Body of pancreas (tissue), 4 donors: ENCODE results near the gene SCRT2.

Source experiments
- CTCF ChIP-seq, 7 experiments: fragments of 450-650 bp in 4 of 7; fragments of 200-600 bp in 3 of 7; sonication (generic) in 3 of 7; IDR thresholded peaks; one replicate each; pipeline ENCODE4 v1.5.1; 2016 to 2019; ENCODE audit warnings: antibody characterized with exemption in 7 of 7
- POLR2A ChIP-seq, 3 donors: fragments of 450-650 bp; IDR thresholded peaks; one replicate each; pipeline ENCODE4 v1.6.1; 2016; ENCODE audit warnings: antibody characterized with exemption in 3 of 3, mild to moderate bottlenecking in 2 of 3

- no peak for TF ChIP-seq POLR2A (IDR thresholded peaks at IDR 0.05)
- no peak for TF ChIP-seq CTCF (IDR thresholded peaks at IDR 0.05)
Measured at GRCh38 chr20:626579-626978, 49.0 kb downstream of the SCRT2 start.
